ENCODE data around the gene RPL7A.

RPL7A gene

GRCh38 chr9:133321411-133321935 is 26.5 kb upstream of the RPL7A start:
- Histone ChIP-seq H3K4me3 (replicated peaks; ENCODE audit: insufficient read depth, low read length) (no peak overlapping the region), H3K27ac (replicated peaks) (no peak overlapping the region), H3K27me3 (ENCODE audit: insufficient read depth, poor library complexity, severe bottlenecking) (peaks cover 3% of the 10 kb centered on the region)
- no peak for DNase-seq (ENCODE audit: low read depth in 1 of 2, low spot score in 1 of 2)
- TF ChIP-seq POLR2AphosphoS5 (IDR thresholded peaks at IDR 0.05; ENCODE audit: low read depth) (no peak), SPI1 (IDR thresholded peaks at IDR 0.05; ENCODE audit: borderline replicate concordance, low read depth) (no peak), CTCF (IDR thresholded peaks at IDR 0.05; ENCODE audit: insufficient read depth, low read length) (no peak), REST (IDR thresholded peaks at IDR 0.05; ENCODE audit: insufficient replicate concordance, low read depth) (no peak), GABPA (IDR thresholded peaks at IDR 0.05; ENCODE audit: low read depth) (no peak)

- no peak for DNase-seq (ENCODE audit: low read depth in 1 of 2, low spot score in 1 of 2)
- TF ChIP-seq GABPA (IDR thresholded peaks at IDR 0.05; ENCODE audit: low read depth) = no peak
- no peak for TF ChIP-seq POLR2AphosphoS5 (IDR thresholded peaks at IDR 0.05; ENCODE audit: low read depth)
- no peak for TF ChIP-seq CTCF (IDR thresholded peaks at IDR 0.05; ENCODE audit: insufficient read depth, low read length)
- no peak for TF ChIP-seq REST (IDR thresholded peaks at IDR 0.05; ENCODE audit: insufficient replicate concordance, low read depth)
- no peak for TF ChIP-seq SPI1 (IDR thresholded peaks at IDR 0.05; ENCODE audit: borderline replicate concordance, low read depth)
Measured at GRCh38 chr9:133322701-133323100, 25.3 kb upstream of the RPL7A start.

GRCh38 chr9:133323211-133323610 is 24.8 kb upstream of the RPL7A start:
- H3K27me3 ChIP-seq (ENCODE audit: insufficient read depth, poor library complexity, severe bottlenecking) = peaks cover 3% of the 10 kb centered on the region
- TF ChIP-seq POLR2AphosphoS5 (IDR thresholded peaks at IDR 0.05; ENCODE audit: low read depth) (no peak), SPI1 (IDR thresholded peaks at IDR 0.05; ENCODE audit: borderline replicate concordance, low read depth) (no peak), REST (IDR thresholded peaks at IDR 0.05; ENCODE audit: insufficient replicate concordance, low read depth) (no peak), GABPA (IDR thresholded peaks at IDR 0.05; ENCODE audit: low read depth) (no peak), CTCF (IDR thresholded peaks at IDR 0.05; ENCODE audit: insufficient read depth, low read length) (no peak)

More at GRCh38 chr9:133322701-133323100, 25.3 kb upstream of the RPL7A start:
- Histone ChIP-seq H3K4me3 (replicated peaks; ENCODE audit: insufficient read depth, low read length) (no peak overlapping the region), H3K27ac (replicated peaks) (no peak overlapping the region), H3K27me3 (ENCODE audit: insufficient read depth, poor library complexity, severe bottlenecking) (peaks cover 3% of the 10 kb centered on the region)

More at GRCh38 chr9:133323211-133323610, 24.8 kb upstream of the RPL7A start:
- no peak overlapping the region for H3K4me3 ChIP-seq (replicated peaks; ENCODE audit: insufficient read depth, low read length)
- no peak overlapping the region for H3K27ac ChIP-seq (replicated peaks)
- DNase-seq (ENCODE audit: low read depth in 1 of 2, low spot score in 1 of 2) = no peak
